Lower leg skin (tissue), 4 donors: ENCODE data around the gene ADCY6. TPM values are rescaled to one million over a fixed set of nuclear protein-coding genes. Genes with fewer than 3 reads are reported as not detected.

ENCODE experiments used
- DNase-seq, 2 donors: peaks; one replicate each; pipeline ENCODE4 v3.0.0-alpha.2; 2019; ENCODE audit warnings: low spot score in 2 of 2
- H3K4me3 ChIP-seq: fragments of 200-600 bp; sonication (generic); 2 replicates; pipeline ENCODE4 v1.5.1; 2017; ENCODE audit warnings: mild to moderate bottlenecking, low read depth; ENCODE audit not compliant: poor library complexity, severe bottlenecking
- POLR2A ChIP-seq, 2 donors: fragments of 450-650 bp; IDR thresholded peaks; one replicate each; pipeline ENCODE4 v1.6.1; 2016 to 2017; ENCODE audit warnings: antibody characterized with exemption in 2 of 2, mild to moderate bottlenecking in 1 of 2, moderate library complexity in 1 of 2
- WGBS, 2 donors: methylation state at CpG; one replicate each; pipeline ENCODE4 v1.1.5; 2018; 5-methylcytosine and 5-hydroxymethylcytosine counted together
- intact Hi-C: fragments of 100-400 bp; cut with DNase I; formaldehyde crosslinking; loops from one replicate; pipeline ENCODE4 v1.15.0; 2023; ENCODE audit warnings: low total_unique reads
- total RNA-seq, 4 donors: library from RNA; depleted of rRNA; stranded (reverse); fragments of >200 nt; gene quantifications; one replicate each; pipeline ENCODE4 v1.1.0, GENCODE V29; 2016
- TF ChIP-seq, protein P1 (sequence below), 3 donors: fragments of 450-650 bp; IDR thresholded peaks; one replicate each; pipeline ENCODE4 v1.5.1; 2016; ENCODE audit warnings: antibody characterized with exemption in 3 of 3, mild to moderate bottlenecking in 3 of 3, moderate library complexity in 2 of 3

Gene ADCY6
- total RNA-seq, 4 donors from 2014 or later: 17.2 to 22.8 (median 20.2) TPM

DNA sequence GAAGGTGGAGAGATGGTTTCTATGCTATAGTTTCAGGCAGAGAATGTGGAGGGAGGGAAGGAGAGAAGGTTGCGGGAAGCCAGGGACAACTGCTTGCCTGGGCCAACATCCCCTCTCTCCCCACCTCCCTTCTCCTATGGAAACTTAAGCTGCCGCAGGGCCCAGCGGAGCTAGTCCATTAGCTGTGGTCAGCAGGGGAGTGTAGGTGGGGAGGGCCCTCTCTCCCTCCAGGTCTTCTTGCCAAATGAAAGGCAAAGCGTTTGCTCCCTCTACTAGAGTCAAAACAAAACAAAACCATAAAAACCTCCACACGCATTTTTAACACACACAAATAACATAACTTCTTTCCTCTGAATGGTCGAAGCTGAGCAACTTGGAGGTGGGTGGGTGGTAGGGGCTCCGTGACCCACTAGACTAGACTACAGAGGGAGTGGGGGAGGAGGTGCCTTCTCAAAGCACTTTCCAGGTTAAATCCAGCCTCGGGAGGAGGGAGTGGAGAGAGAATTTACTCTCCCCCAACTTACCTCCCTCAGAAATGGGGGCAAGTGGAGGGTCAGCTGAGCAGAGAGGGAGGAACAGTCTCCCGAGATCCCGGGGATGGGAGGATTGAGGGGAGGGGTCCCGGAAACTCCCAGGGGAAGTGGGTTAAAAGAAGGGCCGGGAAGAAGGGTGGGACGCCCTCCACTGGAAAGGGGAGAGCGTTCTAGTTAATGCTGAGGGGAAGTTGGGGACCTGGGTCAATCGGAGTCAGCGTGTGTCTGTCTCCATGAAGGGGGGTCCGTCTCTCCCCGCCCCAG is 24.8 kb upstream of the ADCY6 start:
- TF ChIP-seq, protein P1, sequence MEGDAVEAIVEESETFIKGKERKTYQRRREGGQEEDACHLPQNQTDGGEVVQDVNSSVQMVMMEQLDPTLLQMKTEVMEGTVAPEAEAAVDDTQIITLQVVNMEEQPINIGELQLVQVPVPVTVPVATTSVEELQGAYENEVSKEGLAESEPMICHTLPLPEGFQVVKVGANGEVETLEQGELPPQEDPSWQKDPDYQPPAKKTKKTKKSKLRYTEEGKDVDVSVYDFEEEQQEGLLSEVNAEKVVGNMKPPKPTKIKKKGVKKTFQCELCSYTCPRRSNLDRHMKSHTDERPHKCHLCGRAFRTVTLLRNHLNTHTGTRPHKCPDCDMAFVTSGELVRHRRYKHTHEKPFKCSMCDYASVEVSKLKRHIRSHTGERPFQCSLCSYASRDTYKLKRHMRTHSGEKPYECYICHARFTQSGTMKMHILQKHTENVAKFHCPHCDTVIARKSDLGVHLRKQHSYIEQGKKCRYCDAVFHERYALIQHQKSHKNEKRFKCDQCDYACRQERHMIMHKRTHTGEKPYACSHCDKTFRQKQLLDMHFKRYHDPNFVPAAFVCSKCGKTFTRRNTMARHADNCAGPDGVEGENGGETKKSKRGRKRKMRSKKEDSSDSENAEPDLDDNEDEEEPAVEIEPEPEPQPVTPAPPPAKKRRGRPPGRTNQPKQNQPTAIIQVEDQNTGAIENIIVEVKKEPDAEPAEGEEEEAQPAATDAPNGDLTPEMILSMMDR (IDR thresholded peaks at IDR 0.05): no peak
- no peak for TF ChIP-seq POLR2A (IDR thresholded peaks at IDR 0.05)
- no peak for DNase-seq
- 35 to 39% methylated on average over 17 to 18 of the region's 18 CpGs for WGBS, 2 donors
- intact Hi-C loops: no loop called here
- H3K4me3 ChIP-seq: peak overlapping the region; percentile 54

DNA sequence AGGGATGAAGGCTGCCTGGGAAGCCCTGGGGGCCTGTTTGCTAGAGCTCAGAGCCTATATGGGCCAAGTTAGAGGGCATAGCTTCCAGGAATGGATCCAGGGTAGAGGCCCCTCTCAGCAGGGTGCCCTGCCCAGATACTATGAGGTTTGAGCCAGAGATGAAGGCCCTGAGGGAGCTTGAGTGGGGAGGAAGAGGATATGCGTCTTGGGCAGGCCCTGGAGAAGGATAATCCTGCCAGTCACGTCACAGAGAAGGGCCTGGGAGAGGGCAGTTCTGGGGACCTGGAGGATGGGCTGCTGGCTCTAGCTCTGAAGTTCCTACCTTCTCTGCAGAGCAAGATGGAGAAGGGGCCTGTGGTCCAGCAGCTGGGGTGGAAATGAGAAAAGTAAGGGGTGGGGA is 23.5 kb upstream of the ADCY6 start:
- no peak for TF ChIP-seq POLR2A (IDR thresholded peaks at IDR 0.05)
- TF ChIP-seq, protein P1 (IDR thresholded peaks at IDR 0.05): no peak
- intact Hi-C loops: no loop called here
- no peak overlapping the region for H3K4me3 ChIP-seq
- 25 to 56% methylated on average over 2 of the region's 2 CpGs for WGBS, 2 donors
- no peak for DNase-seq

DNA sequence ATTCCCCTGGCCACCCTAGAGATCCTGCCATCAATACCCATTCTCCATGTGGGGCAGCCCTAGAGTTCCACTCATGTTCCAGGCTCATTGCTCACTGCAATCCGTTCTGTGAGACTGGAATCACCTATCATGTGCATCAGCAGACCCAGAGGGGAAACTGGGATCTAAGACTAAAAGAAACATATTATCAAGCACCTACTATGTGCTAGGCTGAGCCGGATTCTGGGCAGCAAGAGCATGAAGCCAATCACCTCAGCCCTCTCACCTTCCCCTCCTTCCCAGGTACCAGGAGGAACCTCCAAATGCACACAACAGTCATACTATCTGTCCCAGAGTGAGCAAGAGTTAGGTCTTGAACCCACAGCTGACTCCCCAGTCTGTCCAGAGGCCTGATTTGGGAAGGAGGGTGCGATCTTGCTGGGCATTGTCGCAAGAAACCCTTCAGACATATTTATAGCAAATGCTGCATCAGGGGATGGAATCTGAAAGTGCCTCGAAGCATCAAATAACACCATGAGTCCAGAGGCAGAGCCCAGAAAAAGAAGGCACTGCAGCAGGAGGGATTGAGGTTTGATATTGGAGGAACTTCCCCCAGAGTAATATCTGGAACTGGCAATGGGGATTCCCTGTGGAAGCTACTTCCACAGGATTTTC is 22.7 kb upstream of the ADCY6 start:
- WGBS, 2 donors: 69 to 87% methylated on average over 5 of the region's 5 CpGs
- H3K4me3 ChIP-seq: no peak overlapping the region
- intact Hi-C loops: no loop called here
- no peak for TF ChIP-seq POLR2A (IDR thresholded peaks at IDR 0.05)
- TF ChIP-seq, protein P1 (IDR thresholded peaks at IDR 0.05): no peak
- no peak for DNase-seq

DNA sequence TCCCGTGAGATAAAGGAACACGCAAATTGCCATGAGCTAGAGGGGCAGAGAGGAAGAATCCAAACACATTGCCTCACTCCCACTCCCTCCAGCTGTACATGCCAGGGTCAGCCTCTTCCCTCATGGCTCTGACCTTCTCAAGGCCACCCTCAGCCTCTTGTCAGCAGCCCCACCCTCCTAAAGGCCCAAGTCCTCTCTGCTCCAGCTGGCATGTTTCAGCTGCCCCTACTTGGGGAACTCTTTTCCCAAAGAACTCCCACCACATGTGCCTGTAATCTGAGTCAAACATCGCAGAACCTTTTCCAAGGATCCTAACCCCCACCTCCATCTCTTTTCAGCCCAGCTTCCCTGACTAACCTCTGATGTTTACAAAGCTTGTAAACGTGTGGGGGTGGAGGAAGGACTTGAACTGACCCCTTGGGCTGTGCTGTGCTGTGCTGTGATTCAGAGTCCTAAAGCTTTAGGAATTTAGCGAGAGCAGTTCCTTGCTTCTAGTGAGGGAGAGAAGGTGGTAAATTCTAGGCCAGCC is 22.1 kb upstream of the ADCY6 start:
- intact Hi-C loops: no loop called here
- H3K4me3 ChIP-seq: no peak overlapping the region
- TF ChIP-seq, protein P1 (IDR thresholded peaks at IDR 0.05): no peak
- TF ChIP-seq POLR2A (IDR thresholded peaks at IDR 0.05): no peak
- no peak for DNase-seq
- WGBS, 2 donors: 67 to 68% methylated on average over 5 of the region's 5 CpGs

DNA sequence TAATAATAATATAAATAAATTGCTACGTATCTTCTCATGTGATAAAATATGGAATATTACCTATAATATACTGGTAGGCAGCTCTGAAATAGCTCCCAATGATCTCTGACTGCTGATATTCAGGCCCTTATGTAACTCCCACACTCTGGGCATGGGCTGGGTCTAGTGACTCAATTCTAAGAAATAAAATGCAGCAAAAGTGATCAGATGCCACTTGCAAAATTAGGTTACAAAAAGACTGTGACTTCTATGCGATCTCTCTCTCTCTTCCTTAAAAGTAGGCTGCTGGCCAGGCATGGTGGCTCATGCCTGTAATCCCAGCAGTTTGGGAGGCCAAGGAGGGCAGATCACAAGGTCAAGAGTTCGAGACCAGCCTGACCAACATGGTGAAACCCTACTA is 19.1 kb upstream of the ADCY6 start:
- no peak for TF ChIP-seq POLR2A (IDR thresholded peaks at IDR 0.05)
- TF ChIP-seq, protein P1 (IDR thresholded peaks at IDR 0.05): no peak
- no peak for DNase-seq
- 91 to 92% methylated on average over 3 of the region's 3 CpGs for WGBS, 2 donors
- intact Hi-C loops: no loop called here
- no peak overlapping the region for H3K4me3 ChIP-seq
